A549 treated with Hydrocortisone at 1 μM for 4 hours (cell line): ENCODE data around the gene CCDC39. TPM values are rescaled to one million over a fixed set of nuclear protein-coding genes. Genes with fewer than 3 reads are reported as not detected.

Source experiments
- total RNA-seq: library from RNA; stranded (reverse); fragments of 200-300 nt; extraction: Qiagen RNA extraction; gene quantifications from 5 replicates; pipeline ENCODE4 v1.2.3, GENCODE V29; 2022

The CCDC39 gene
- not detected in 5 replicates for total RNA-seq

DNA sequence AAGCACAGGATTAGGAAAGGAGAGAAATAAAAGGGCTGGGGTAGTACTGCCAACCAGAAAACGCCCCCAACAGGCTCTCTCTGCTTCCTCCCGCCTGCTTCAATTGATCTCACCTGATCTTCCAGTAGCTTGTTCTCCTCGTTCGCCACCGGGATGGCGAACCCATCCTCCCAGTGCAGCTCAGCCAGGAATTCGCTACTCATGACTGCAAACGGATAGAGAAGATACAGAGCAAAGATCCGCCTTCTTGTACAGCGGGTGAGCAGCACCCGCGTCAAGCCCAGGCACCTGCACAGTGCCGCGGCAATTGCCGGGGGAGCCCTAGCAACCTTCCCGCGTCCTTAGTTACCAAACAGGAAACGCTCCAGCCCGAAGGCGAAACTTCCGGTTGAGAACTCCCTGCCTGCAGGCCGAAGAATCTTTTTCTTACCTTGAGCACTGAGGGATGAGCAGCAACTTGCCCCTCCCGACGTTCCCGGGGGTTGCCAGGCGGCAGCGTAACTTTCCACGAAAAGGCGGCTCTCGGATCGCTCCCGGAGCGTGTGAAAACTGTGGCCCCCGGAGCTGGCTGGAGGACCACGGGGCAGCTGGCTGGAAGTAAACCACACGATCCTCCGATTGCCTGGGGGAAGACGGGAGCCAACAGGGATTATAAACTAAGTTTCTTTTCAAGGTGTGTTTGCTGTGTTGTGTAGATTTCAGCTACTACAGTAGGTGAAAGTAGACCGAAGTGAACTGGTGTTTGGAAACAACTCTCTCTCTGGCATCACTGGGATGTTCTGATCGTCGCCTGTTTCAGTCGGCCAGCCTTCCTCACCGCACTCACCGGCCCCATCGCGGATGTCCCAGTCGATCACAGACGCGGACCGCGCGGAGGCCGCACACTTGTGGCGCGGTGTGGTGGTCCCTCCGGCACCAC, at the start of gene CCDC39:
Gene CCDC39 (minus strand): TSS at position 312 of the 919 bp plus-strand sequence. CDS start 109 bp downstream, at position 203.

DNA sequence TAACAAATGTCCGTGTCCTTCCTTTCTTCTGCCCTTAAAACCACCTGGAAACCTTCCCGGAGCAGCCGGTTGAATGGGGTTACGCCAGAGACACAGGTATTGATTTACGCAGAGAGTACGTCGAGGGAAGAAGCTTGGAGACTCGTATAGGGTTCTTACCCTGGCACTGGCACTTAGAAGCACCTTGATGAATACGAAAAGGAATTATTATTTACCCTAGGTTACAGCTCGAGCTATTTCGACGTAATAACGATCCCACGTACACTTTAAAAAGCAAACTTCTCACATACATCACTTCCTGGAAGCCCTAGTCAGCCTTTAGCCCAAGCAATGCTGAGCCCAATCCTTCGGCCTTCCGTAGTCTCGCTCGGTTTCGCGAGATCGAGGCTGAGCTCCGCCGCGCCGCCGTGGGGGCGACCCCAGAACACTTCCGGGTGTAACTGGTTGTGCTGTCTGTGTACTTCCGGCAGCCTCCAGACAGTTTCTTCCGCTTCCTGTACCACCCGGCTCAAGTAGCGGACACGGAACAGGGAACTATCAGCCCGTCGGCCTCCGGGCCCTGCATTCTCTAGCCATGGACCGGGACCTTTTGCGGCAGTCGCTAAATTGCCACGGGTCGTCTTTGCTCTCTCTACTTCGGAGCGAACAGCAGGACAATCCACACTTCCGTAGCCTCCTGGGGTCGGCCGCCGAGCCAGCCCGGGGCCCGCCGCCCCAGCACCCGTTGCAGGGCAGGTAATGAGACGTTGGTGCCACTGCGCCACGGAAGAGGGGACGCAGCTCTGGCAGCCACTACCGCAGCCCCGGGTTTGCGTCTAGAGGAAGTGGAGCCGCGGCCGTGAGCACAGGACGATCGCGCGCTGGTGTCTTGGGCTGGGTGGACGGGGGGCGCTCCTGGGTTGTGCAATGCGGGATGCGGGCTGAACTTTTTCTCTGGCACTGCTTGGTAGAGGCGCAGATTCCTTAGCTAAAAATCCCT, 77.3 kb downstream of the CCDC39 start, which contains the start of gene TTC14:
Gene TTC14 (plus strand): TSS at position 476 of the 979 bp plus-strand sequence. CDS start 99 bp downstream, at position 575.

Other genes starting within 250 kb of the CCDC39 start
- gene TTC14, start 77.3 kb downstream of the CCDC39 start, total RNA-seq: 10.3 to 18.1 TPM (median 15.0 TPM) in 5 replicates
- 58.5 to 110 TPM (median 70.7 TPM) in 5 replicates for gene FXR1, start 233.2 kb upstream of the CCDC39 start, total RNA-seq